ENCODE results near the gene KIAA2012.
"Not testable (repeated sequence)": the region's sequence is repeated elsewhere in the genome, so short reads cannot be mapped to it uniquely, and the experiment has no call there.

KIAA2012 gene

DNA sequence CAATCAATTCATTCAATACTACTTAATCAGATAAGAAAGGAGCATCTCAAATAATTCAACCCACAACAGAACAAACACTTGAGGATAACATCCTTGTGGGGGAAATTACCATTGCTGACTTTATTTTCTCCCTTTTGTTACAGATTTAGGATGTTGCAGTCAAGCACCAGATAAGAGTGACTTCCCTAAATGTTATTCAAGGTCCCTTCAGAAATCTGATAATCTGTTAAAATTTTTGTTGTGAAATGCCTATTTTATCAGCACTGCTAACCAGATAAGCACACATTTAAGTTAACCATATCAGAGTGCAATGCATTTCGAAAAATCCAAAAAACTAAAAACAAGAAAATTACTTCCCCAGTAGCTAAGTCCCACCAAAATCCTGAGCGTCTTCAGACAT is 131.8 kb downstream of the KIAA2012 start:
- no peak for DNase-seq

DNA sequence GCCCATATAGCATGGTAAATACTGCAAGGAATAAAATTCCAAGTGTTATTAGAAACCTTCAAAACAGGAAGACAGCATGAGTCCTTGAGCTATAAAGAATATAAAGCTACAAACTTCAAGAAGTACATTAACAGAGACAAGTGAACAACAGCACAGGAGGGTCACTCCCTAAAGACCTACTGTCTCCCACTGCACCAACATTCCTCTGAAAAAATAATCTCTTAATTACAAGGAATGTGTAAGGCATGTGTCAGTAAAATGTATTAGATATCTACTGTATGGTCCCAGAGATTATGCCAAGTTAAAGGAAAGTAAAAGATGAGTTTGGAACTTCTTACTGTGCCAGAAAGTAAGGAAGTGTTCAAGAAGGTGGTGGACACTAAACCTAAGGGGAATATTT is 135.5 kb downstream of the KIAA2012 start:
- DNase-seq = no peak

DNA sequence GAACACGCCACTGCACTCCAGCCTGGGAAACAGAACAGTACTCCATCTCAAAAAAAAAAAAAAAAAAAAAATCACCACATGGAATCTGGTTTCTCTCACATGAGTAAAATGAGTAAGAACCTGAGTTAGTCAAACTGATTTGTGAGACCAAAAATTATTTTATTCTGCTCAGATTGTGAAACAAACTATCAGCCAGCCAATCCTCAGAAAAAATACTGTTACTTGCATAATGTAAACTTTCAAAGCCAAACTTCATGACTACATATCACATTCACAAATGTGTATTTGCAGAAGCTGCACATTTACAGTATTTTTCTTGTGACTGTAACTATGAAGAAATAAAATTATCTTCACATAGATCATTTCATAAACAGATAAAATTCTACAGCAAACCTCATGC is 142.1 kb downstream of the KIAA2012 start:
- DNase-seq = no peak

DNA sequence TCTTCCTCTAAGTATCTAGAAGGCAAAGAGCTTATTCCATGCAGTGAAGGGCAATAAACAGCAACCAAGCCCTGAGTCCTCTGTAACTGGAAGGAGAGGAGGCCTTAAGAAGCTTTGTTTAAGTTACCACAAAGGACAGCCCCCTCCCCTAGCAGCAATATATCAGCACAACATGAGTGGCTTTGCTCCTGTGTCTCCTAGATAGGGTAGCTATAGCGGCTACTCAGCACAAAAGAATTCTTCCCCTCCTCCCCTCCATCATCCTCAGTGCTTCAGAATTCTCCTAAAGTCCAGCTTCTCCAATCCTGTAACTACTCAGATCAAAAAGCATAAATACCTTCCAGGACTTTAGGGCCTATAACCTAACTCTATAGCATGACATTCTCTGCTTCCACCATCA is 148.8 kb downstream of the KIAA2012 start:
- DNase-seq = no peak

DNA sequence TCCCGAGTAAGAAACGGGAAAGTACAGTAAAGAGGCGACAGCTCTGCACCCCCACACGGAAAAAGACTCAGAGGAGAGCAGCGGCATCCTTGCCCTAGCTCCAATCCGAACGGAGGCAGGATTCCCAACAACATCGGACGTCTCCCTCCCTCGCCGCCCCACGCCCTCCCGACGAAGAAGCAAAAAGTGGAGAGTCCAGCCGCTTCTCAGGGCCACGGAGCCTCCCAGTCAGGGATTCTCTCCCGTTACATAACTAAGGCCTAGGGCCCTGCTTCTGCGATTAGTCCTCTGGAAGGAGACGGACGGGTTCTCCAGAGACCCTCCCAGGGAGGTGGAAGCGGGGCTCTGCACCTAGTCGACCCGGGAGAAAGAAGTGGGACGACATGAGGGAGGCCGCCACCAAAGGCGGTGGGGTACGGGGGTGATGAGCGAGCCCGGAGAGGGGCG is 164.8 kb downstream of the KIAA2012 start:
- DNase-seq = peak; percentile 13

DNA sequence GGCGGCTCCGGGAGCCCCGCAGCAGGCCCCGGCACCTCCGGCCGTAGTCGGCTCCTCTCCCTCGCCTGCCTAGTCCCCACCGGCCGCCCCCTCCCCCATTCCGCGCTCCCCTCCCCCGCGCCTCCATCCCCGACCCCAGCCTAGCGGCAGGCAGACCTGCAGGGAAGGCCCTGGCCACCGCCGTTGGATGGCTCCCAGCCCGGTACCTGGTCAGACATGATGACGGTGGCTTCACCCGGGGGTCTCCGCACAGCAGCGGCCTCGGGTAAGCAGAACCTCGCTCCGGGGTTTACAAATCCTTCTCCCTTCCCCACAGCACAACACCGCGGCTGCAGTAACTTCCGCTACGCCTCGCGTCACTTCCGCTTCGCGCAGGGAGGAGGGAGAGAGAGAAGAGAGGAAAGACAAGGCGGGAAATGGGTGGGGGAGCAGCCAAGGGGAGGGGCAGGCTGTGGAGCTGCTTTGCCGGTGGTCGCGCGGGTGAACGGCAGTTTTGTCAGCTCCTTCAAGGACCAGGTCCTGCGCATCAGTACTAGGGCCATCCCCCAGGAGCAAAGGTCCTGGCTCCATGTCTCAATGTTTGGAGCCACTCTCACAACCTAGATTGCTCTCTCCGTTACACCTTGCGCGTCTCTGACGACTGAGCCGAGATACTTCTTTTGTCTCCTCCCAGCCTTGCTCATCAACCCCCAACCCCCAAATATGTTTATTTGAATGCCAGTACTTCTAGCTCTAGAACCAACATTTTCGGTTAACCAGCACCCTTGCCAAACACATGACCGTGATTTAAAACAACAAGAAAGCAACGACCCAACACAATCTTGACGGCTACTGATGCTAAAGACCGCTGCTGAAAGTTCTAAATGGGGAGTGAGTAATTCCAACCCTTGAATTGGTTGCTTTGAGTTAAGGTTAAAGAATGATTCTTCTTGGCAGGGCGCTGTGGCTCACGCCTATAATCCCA is 165.5 kb downstream of the KIAA2012 start, which contains the start of gene SUMO1:
Gene SUMO1, minus strand, starts transcription at position 364 of the 964 bp plus-strand sequence. Its CDS starts 146 bp downstream, at position 218.
- peak; percentile 89 for DNase-seq

DNA sequence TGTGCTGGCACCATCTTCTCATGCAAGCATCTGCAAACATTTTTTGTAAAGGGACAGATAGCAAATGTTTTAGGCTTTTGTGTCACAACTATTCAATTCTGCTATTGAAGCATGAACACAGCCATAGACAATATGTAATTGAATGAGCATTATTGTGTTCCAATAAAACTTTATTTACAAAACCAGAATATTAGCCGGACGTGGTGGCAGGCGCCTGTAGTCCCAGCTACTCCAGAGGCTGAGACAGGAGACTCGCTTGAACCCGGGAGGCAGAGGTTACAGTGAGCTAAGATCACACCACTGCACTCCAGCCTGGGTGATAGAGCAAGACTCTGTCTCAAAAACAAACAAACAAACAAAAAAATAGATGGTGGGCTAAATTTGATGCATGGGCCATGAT is 174.7 kb downstream of the KIAA2012 start:
- DNase-seq = not testable (repeated sequence)

DNA sequence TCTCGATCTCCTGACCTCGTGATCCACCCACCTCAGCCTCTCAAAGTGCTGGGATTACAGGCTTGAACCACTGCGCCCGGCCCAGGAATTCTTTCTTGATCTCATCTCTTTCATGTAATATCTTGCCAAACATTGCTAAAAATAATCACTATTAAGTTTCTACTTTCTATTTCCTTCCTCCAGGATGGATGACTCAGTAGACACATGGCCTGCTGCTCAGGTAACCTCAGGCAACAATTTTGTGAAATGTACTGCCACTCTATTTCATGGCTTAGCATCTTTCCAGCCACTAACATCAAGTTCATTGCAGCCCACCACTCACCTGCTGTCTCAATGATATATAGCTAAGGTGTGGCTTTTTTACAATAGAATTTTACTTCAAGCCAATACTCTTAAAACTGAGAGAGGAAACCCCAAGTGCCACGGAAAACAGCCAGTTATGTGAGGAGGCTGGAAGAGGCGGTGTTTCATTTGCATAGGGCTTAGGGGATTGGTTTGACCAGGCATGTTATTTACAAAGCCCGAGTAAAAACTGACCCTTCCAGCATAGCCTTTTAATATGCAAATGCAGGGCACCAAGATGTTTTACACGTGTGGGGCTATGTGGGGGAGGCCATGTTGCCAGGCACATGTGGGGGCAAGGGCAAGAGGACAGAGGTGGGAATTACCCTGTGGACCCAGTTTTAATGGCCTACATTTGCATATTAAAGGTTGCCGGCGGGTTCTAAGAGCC is 176.6 kb downstream of the KIAA2012 start:
- DNase-seq = no peak

DNA sequence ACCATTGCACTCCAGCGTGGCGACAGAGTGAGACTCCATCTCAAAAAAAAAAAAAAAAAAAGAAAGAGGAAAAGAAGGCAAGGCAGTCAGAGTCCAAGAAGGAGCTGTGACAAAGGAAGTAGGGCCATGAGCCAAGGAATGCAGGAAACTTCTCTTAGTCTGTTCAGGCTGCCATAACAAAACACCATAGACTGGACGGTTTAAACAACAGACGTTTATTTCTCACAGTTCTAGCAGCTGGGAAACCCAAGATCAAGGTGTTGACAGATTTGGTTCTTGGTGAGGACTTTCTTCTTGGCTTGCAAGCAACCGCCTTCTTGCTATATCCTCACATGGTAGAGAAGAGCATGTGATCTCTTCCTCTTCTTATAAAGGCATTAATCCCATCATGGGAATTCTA is 178.4 kb downstream of the KIAA2012 start:
- DNase-seq = no peak

All from stimulated activated CD4-positive, alpha-beta T cell treated with anti-CD3 and anti-CD28 coated beads, Interleukin-4, amount 100 ng/mL, for 1 hour (primary cell).